NCI-H345 treated with DMSO at 0.1 percent for 48 hours (cell line): ENCODE data around the gene TMUB1.

ENCODE experiments used
- DNase-seq: peaks from one replicate; lab custom pipeline; 2025; ENCODE audit not compliant: unreplicated experiment; lab: John Stamatoyannopoulos, UW

Gene TMUB1

GRCh38 chr7:151035026-151035717 is 48.1 kb downstream of the TMUB1 start:
- no peak for DNase-seq

GRCh38 chr7:151034312-151035025 is 48.8 kb downstream of the TMUB1 start:
- DNase-seq: no peak

- no peak for DNase-seq
Measured at GRCh38 chr7:151033864-151034249, 49.4 kb downstream of the TMUB1 start.

DNA sequence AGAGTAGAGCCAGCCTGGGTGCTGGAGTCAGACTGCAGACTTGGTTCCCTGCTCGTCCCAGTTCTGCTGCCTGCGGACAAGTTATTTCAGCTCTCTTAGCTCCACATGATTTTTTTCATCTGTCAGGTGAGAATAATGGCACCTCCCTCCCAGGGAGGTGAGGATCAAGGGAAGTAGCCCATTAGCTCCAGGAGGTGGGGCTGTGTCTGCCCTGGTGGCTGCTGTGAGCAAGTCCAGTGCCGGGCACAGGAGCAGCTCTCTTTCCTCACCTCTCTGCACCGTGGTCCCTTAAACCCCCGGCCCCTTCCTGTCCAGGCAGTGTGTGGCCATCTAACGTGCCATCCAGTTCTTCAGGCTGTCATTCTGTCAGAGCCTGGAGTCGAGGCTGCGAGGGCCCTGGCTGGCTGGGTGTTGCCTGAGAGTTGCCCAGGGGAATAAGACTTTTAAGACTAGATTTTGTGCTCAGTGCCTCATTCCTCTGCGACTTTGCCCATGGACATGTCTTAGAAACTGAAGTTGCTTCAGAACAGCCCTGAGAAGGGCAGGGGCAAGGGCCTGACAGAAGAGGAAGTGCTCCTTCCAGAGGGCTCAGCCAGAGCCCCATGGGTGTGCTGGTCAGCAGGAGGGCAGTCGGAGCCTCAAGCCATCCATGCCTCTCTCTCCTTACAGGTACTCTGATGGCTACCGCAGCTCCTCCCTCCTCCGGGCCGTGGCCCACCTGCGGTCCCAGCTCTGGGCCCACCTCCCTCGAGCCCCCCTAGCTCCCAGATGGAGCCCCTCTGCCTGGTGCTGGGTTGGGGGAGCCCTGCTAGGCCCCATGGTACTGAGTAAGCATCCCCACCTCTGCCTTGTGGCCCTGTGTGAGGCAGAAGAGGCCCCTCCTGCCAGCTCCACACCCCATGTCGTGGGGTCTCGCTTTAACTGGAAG is 50.1 kb downstream of the TMUB1 start:
- DNase-seq: no peak
